Activated B cell treated with CpG ODN at 0.5 μM for 24 hours (primary cell): ENCODE data around the gene TRRAP. TPM values are rescaled to one million over a fixed set of nuclear protein-coding genes. Genes with fewer than 3 reads are reported as not detected.

Experiments used
- ATAC-seq: fragments of 200-7000 bp; cut with Tn5 transposase; one replicate; pipeline ENCODE4 v1.10.0; 2021; ENCODE audit warnings: low read depth, mild to moderate bottlenecking, moderate library complexity
- CTCF ChIA-PET: fragments of 350-600 bp; sonication (Branson Sonifier 250); formaldehyde crosslinking; loops from one replicate; lab custom pipeline; 2021; ENCODE audit warnings: antibody characterized with exemption; lab: Charles Lee
- POLR2A ChIA-PET: fragments of 350-600 bp; sonication (Branson Sonifier 250); formaldehyde crosslinking; loops from one replicate; lab custom pipeline; 2021; ENCODE audit warnings: antibody characterized with exemption; lab: Charles Lee
- DNase-seq: peaks from one replicate; pipeline ENCODE4 v3.0.0; 2022
- H3K27ac Mint-ChIP-seq: one replicate; pipeline ENCODE4 v1.8.0; 2020; ENCODE audit warnings: mixed read lengths
- H3K27me3 Mint-ChIP-seq: one replicate; pipeline ENCODE4 v1.8.0; 2021; ENCODE audit warnings: mixed read lengths
- H3K36me3 Mint-ChIP-seq: one replicate; pipeline ENCODE4 v1.8.0; 2021; ENCODE audit warnings: low read depth, mixed read lengths
- H3K4me1 Mint-ChIP-seq: one replicate; pipeline ENCODE4 v1.8.0; 2021; ENCODE audit warnings: mixed read lengths
- H3K4me3 Mint-ChIP-seq: one replicate; pipeline ENCODE4 v1.8.0; 2020; ENCODE audit warnings: mild to moderate bottlenecking, mixed read lengths
- H3K9me3 Mint-ChIP-seq: one replicate; pipeline ENCODE4 v1.8.0; 2020; ENCODE audit warnings: mixed read lengths
- CTCF ChIP-seq: fragments of 200-600 bp; IDR thresholded peaks from one replicate; pipeline ENCODE4 v1.8.0; 2022; ENCODE audit warnings: antibody characterized with exemption, mild to moderate bottlenecking
- intact Hi-C: fragments of 100-400 bp; cut with micrococcal nuclease; formaldehyde crosslinking; loops from one replicate; pipeline ENCODE4 v1.15.1; 2024
- total RNA-seq: library from RNA; stranded (reverse); gene quantifications from 2 replicates; pipeline ENCODE4 v1.2.3, GENCODE V29; 2022

Gene TRRAP
- total RNA-seq, 1 donor from 2014 or later, result 77.9 TPM

- DNase-seq, result no peak
- TF ChIP-seq CTCF, result no peak
- intact Hi-C loops, result no loop called here
- Mint-ChIP-seq H3K27ac (no peak overlapping the region), H3K4me3 (no peak overlapping the region), H3K27me3 (no peaks in the 10 kb centered on the region), H3K36me3 (peaks cover 51% of the 10 kb centered on the region), H3K4me1 (peaks cover 15% of the 10 kb centered on the region), H3K9me3 (no peaks in the 10 kb centered on the region)
- no peak for ATAC-seq
- POLR2A ChIA-PET, result no interaction called here
- CTCF ChIA-PET, result no interaction called here
These were observed 141.4 kb downstream of the TRRAP start for GRCh38 chr7:99019523-99020412.

DNA sequence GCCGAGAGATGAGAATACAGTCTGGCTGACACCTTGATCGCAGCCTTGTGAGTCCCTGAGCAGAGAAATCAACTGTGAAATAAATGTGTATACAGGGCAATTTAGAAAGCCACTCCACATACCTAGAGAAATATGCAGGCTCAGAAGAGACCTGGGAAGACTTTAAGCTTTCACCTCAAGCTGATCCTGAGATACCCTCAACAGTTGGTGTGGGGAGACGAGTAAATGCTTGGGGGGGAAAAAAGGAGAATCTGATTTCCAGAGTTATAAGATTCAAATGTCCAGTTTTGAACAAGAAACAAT is 142.0 kb downstream of the TRRAP start:
- peaks cover 15% of the 10 kb centered on the region for H3K4me1 Mint-ChIP-seq
- ChIA-PET POLR2A (no interaction called here), CTCF (no interaction called here)
- intact Hi-C loops, result no loop called here
- ATAC-seq (no peak), DNase-seq (no peak)
- H3K27me3 Mint-ChIP-seq, result no peaks in the 10 kb centered on the region
- H3K9me3 Mint-ChIP-seq, result no peaks in the 10 kb centered on the region
- no peak overlapping the region for H3K4me3 Mint-ChIP-seq
- no peak overlapping the region for H3K27ac Mint-ChIP-seq
- no peak for TF ChIP-seq CTCF
- H3K36me3 Mint-ChIP-seq, result peaks cover 46% of the 10 kb centered on the region

DNA sequence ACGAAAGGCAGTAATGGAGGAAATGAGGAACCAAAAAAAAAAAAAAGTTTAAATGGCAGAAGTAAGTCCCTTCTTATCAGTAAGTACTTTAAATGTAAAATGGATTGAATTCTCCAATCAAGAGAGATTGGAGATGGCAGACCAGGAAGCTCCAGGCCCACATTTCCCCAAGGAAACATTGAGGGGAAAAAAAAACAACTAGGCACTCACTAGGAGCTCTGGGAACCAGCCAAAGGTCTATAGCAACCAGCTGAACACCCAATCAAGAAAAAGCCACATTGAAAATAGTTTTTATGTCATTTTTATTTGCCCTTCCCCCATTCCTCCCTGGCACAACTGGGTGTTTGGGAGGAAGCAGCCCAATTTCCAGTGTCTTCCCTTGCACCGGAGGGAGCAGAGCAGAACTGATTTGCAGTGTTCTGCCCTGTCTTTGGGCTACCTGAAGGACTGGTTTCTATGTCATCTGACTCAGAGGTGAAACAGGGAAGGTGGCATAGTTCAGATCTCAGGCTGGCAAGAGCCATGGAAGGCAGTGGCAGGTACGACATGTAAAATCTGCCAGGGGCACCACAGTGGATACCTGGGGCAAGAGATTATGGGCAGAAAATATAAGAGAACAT is 143.7 kb downstream of the TRRAP start:
- intact Hi-C loops, result no loop called here
- no peak for TF ChIP-seq CTCF
- DNase-seq (no peak), ATAC-seq (no peak)
- H3K27me3 Mint-ChIP-seq, result no peaks in the 10 kb centered on the region
- no peak overlapping the region for H3K4me3 Mint-ChIP-seq
- peaks cover 37% of the 10 kb centered on the region for H3K36me3 Mint-ChIP-seq
- no peaks in the 10 kb centered on the region for H3K9me3 Mint-ChIP-seq
- H3K4me1 Mint-ChIP-seq, result peaks cover 7% of the 10 kb centered on the region
- CTCF ChIA-PET, result no interaction called here
- peak overlapping the region; percentile 30 for H3K27ac Mint-ChIP-seq
- POLR2A ChIA-PET, result no interaction called here

- H3K27me3 Mint-ChIP-seq, result no peaks in the 10 kb centered on the region
- DNase-seq, result no peak
- intact Hi-C loops, result no loop called here
- ChIA-PET POLR2A (no interaction called here), CTCF (no interaction called here)
- ATAC-seq, result no peak
- peaks cover 7% of the 10 kb centered on the region for H3K4me1 Mint-ChIP-seq
- no peak for TF ChIP-seq CTCF
- H3K9me3 Mint-ChIP-seq, result no peaks in the 10 kb centered on the region
- H3K27ac Mint-ChIP-seq, result no peak overlapping the region
- H3K4me3 Mint-ChIP-seq, result no peak overlapping the region
- H3K36me3 Mint-ChIP-seq, result peaks cover 46% of the 10 kb centered on the region
These were observed 145.7 kb downstream of the TRRAP start for GRCh38 chr7:99024066-99024465.

DNA sequence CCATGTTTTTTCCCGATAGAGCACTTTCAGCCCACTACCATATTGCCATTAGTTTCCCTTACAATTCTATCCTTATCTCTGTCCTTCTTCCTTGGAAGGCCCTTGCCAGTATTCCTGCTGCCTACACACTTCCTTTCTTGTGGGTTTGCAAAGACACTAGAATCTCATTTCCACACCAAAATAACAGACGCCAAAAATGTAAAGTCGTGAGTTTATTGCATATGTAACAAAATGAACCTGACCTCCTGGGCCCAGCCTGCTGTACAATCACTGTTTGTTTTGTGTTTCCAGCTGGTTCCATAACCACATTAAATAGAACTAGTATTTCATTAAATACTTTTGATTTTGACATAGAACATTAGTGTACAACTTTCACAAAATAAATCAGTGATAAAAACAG is 148.9 kb downstream of the TRRAP start:
- no peak overlapping the region for H3K4me3 Mint-ChIP-seq
- H3K27me3 Mint-ChIP-seq, result no peaks in the 10 kb centered on the region
- intact Hi-C loops, result no loop called here
- peaks cover 52% of the 10 kb centered on the region for H3K36me3 Mint-ChIP-seq
- ChIA-PET CTCF (no interaction called here), POLR2A (no interaction called here)
- TF ChIP-seq CTCF, result no peak
- no peak overlapping the region for H3K27ac Mint-ChIP-seq
- no peaks in the 10 kb centered on the region for H3K4me1 Mint-ChIP-seq
- ATAC-seq (no peak), DNase-seq (no peak)
- H3K9me3 Mint-ChIP-seq, result no peaks in the 10 kb centered on the region
